ENCODE measurements around the gene NME7.

The NME7 gene

GRCh38 chr1:169099561-169099960, 268.0 kb downstream of the NME7 start:
- no peak for DNase-seq (ENCODE audit: low read depth)
- no peak for TF ChIP-seq CTCF (conservative IDR thresholded peaks at IDR 0.05; ENCODE audit: low read depth, low read length)
- H3K4me3 ChIP-seq (ENCODE audit: low read length) = no peak overlapping the region

DNA sequence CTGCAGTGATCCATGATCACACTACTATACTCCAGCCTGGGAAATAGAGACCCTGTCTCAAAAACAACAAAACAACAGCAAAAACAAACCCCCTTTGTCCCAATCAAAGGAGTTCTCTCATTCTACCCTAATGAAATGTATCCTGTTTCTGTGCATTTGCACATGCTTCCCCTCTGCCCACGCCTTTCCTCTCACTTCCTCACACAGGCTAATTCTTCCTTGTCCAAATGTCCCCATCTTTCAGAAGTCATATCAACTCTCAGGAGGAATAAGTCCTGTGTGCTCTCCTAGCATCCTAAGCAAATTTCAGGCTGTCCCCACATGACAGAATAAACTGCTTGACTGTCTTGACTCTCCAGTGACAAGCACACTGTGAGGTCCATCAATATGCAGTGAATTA, 269.2 kb downstream of the NME7 start:
- no peak overlapping the region for H3K4me3 ChIP-seq (ENCODE audit: low read length)
- TF ChIP-seq CTCF (conservative IDR thresholded peaks at IDR 0.05; ENCODE audit: low read depth, low read length) = no peak
- no peak for DNase-seq (ENCODE audit: low read depth)

GRCh38 chr1:169094897-169095569, 272.6 kb downstream of the NME7 start:
- H3K4me3 ChIP-seq (ENCODE audit: low read length) = no peak overlapping the region
- no peak for DNase-seq (ENCODE audit: low read depth)
- TF ChIP-seq CTCF (conservative IDR thresholded peaks at IDR 0.05; ENCODE audit: low read depth, low read length) = no peak

DNA sequence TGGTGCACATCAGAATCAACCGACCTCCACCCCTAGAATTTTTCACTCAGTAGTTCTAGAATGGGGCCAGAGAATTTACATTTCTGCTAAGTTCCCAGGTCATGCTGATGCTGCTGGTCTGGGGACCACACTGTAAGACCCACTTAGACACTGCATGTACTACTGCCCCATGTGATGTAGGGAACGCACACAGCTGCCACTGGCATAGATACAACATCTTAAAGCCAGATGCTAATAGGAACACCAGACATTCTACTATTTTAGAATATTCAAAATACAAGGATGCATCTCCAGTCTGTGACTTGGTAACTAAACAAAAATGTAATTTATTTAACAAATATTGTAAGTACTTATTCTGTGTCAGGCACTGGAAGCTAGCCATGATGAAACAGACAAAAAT, 275.2 kb downstream of the NME7 start:
- TF ChIP-seq CTCF (conservative IDR thresholded peaks at IDR 0.05; ENCODE audit: low read depth, low read length) = no peak
- H3K4me3 ChIP-seq (ENCODE audit: low read length) = no peak overlapping the region
- DNase-seq (ENCODE audit: low read depth) = no peak

- DNase-seq (ENCODE audit: low read depth) = no peak
- no peak overlapping the region for H3K4me3 ChIP-seq (ENCODE audit: low read length)
These were observed 276.1 kb downstream of the NME7 start for GRCh38 chr1:169091480-169091941.

GRCh38 chr1:169090900-169091311, 276.7 kb downstream of the NME7 start:
- no peak for DNase-seq (ENCODE audit: low read depth)
- no peak overlapping the region for H3K4me3 ChIP-seq (ENCODE audit: low read length)
- TF ChIP-seq CTCF (conservative IDR thresholded peaks at IDR 0.05; ENCODE audit: low read depth, low read length) = no peak

More at GRCh38 chr1:169091480-169091941, 276.1 kb downstream of the NME7 start:
- no peak for TF ChIP-seq CTCF (conservative IDR thresholded peaks at IDR 0.05; ENCODE audit: low read depth, low read length)

DNA sequence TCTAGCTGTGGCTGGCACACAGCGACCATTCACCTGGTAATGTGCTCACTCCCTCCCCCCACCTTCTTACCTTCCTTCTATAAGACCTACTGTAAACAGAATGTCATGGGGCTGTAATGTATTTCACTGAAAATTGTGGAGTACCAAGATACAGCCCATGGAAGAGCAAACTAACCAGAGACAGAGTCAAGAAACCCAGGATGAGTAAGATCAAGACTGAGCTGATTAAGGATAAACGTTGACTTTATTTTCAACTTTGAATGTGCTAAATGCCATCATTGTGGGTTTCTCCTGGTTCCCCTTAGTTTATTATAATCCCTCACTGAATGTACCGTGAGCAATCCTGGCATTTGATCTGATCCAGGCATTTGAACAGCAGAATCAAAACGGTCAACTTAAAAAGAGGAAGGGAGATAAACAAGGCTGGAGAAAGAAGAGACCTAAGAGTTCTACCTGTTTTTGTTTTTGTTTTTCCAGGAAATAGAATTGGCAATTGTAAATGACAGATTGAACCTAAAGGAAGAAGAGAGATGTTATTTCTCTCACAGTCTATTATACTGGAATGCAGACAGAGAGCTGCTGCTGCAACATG, 277.2 kb downstream of the NME7 start:
- no peak overlapping the region for H3K4me3 ChIP-seq (ENCODE audit: low read length)
- no peak for TF ChIP-seq CTCF (conservative IDR thresholded peaks at IDR 0.05; ENCODE audit: low read depth, low read length)
- no peak for DNase-seq (ENCODE audit: low read depth)

Measured in retinal pigment epithelial cell (primary cell).